ENCODE measurements around the gene PRKD3.
"Not testable (repeated sequence)": the region's sequence is repeated elsewhere in the genome, so short reads cannot be mapped to it uniquely, and the experiment has no call there.

PRKD3 gene

GRCh38 chr2:37306024-37306423 lies 18.6 kb downstream of the PRKD3 start:
- no peak for DNase-seq

DNA sequence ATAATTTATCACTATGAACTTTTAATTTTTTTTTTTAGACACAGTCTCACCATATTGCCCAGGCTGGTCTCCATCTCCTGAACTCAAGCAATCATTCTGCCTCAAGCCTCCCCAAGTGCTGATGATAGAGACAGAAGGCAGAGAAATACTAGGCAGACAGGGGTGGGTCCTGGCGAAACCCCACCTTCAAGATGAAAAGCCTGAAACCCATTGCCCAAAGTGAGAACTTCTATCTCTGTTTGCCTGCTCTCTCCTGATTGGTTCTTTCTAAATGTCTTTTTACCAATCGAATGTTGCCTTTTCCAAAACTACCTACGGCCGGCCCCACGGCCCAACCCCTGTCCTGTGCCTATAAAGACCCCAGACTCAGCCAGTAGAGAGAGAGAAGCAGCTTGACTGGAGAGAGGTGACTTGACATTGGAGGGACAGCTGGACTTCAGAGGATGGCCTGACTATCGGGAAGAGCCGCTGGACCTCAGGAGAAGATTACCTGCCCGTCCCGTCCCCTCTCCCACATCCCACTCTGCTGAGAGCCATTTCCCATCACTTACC lies 21.9 kb downstream of the PRKD3 start:
- DNase-seq, result no peak

GRCh38 chr2:37301408-37301807 lies 23.2 kb downstream of the PRKD3 start:
- no peak for DNase-seq

DNA sequence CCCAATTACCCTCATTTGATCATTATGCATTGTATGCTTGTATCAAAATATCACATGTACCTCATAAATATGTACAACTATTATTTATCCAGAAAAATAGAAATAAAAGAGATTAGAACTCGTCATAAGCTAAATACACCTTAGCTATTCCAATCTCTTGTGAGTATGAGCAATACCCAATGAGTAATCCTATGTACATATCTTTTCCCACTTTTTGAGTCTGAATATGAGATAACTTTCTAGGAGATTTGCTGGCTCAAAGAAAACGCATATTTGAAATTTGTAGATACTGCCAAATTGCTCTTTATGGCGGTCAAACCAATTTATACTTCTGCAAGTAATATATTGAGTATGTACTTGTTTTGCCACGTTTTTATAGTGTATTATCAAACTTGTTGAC lies 24.1 kb downstream of the PRKD3 start:
- DNase-seq, result no peak

GRCh38 chr2:37300146-37300545 lies 24.5 kb downstream of the PRKD3 start:
- DNase-seq, result no peak

DNA sequence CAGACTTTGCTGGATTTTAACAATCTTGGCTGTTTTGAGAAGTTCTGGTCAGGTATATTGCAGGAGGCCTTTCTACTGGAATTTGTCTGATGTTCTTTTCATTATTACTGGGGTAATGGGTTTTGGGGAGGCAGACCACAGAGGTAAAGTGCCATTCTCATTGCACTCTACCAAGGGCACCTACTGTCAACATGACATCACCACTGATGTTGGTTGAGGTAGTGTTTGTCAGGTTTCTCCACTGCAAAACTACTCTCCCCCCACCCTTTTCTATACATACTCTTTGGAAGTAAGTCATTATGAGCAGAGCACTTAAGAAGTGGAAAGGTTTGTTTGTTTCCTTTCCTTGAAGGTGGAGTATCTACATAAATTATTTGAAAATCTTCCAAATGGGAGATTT lies 27.0 kb downstream of the PRKD3 start:
- no peak for DNase-seq

DNA sequence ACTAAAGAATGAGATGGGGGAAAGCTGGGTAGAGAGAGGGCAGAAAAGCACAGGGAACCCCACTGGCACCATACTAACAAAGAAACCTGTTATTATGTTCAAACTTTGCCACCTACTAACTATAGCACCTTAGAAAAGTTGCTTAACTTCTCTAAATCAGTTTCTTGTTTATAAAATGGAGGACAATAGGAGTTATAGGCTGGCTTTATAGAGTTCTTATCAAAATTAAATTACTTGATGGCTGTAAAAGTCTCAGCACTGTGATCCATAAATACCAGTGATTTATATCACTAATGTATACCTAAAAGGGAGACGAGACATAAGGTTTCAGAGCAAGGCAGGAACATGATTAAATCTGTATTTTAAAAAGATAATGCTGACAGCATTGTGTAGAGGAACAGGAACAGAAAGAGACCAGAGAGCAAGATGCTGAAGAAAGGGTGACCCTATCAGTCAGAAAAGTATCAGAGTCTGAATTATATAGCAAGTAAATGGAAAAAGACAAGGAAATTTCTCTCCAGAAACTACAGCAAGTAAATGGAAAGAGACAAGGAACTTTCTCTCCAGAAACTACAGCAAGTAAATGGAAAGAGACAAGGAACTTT lies 29.1 kb downstream of the PRKD3 start:
- DNase-seq, result no peak

GRCh38 chr2:37294858-37295257 lies 29.8 kb downstream of the PRKD3 start:
- DNase-seq, result not testable (repeated sequence)

- DNase-seq, result no peak
Measured at GRCh38 chr2:37291680-37292079, 33.0 kb downstream of the PRKD3 start.

DNA sequence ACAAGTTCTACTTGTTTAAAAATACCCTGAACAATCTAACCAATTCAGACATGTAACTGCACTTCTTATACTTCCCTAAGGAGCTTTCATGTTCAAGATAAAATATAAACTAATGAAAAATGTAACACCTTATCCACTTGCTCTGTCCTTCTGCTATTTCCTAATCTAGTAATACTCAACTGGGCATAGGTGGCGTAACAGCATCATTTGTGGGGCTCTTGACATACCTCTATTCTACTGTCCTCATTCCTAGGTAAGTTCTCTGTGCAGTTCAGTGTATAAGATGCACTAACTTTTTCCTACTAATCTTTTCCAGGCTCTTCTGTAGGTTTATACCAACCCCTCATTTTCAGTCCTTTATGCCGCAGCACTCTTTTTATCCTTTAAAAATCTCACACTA lies 36.7 kb downstream of the PRKD3 start:
- DNase-seq, result peak; percentile 20

DNA sequence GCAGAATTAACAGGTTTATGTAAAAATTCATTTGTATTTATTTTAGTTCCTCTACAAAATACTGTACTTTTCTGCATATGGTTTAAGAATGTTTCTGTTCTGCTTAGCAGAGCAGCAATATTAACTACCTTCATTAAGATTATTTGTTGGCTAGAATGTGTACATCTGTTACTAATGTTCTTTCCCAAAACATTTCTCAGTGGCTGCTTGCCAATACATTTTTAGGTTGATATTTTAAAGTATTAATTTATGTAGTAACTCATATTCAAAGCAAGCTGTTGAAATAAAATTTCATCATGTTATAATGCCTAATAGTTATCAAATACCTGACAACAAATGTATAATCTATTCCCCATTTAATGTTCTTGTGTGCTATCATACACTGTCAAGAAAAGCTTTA lies 40.3 kb downstream of the PRKD3 start:
- no peak for DNase-seq

- DNase-seq, result no peak
Measured at GRCh38 chr2:37283207-37283606, 41.4 kb downstream of the PRKD3 start.

- DNase-seq, result no peak
Measured at GRCh38 chr2:37282746-37283145, 41.9 kb downstream of the PRKD3 start.

DNA sequence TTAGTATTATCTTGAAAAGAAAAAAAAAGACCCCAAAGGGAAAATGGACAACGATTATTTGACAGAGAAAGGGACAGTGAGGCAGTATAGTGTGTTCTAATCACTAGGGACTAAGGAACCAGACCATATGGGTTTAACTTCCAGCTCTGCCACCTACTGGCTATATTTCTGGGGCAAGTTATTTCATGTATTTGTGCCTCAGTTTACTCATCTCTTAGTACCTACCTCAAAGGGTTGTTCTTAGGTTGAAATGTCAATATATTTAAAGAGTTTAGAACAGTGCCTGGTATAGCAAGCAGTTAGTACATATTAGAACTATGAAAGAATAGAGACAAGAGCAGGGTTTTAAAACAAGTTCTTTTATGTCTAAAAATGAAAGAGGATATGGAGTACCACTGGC lies 42.7 kb downstream of the PRKD3 start:
- DNase-seq, result no peak

DNA sequence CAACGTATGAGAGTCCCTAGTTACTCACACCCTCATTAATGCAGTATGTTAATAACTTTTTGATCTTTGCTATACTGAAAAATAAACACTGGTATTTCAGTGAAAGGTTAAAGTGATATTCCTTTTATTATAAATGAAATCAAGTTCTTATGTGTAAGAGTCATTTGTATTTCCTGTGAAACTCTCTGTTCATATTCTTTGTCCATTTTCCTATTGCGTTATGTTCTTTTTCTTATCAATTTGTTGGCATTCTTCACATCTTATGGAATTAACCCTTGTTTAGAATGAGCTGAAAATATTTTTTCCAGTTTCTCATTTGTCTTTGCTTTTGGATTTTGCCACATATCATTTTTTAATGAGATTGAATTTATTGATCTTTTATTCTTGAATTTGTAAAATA lies 48.3 kb downstream of the PRKD3 start:
- no peak for DNase-seq
